Measurements from ENCODE around the gene KCTD7. TPM values are rescaled to one million over a fixed set of nuclear protein-coding genes. Genes with fewer than 3 reads are reported as not detected.
A peak's percentile ranks its signal among the peaks of the same experiment; 100 is the strongest.

Gene KCTD7
- total RNA-seq, 1 experiment from 2014 or later: 11.6 TPM

- ATAC-seq: no peak
- H3K27me3 Mint-ChIP-seq (ENCODE audit: low read depth): peaks cover 13% of the 10 kb centered on the region
- H3K9me3 Mint-ChIP-seq: no peaks in the 10 kb centered on the region; the same call in 1 of the 2 replicates
- peaks cover 13% of the 10 kb centered on the region for H3K36me3 Mint-ChIP-seq
- H3K27ac Mint-ChIP-seq: peak overlapping the region; percentile 13; the same call in 1 of the 2 replicates
- DNase-seq (ENCODE audit: low spot score): no peak
- TF ChIP-seq HMGA2 (CRISPR knock-in tag; IDR thresholded peaks at IDR 0.05) (no peak), CDX4 (CRISPR knock-in tag; IDR thresholded peaks at IDR 0.05; ENCODE audit: borderline replicate concordance) (no peak), ELF4 (CRISPR knock-in tag; IDR thresholded peaks at IDR 0.05; ENCODE audit: low read depth) (no peak), TEAD4 (CRISPR knock-in tag; IDR thresholded peaks at IDR 0.05) (no peak), USF1 (CRISPR knock-in tag; IDR thresholded peaks at IDR 0.05) (no peak), ARID4B (CRISPR knock-in tag; IDR thresholded peaks at IDR 0.05; ENCODE audit: borderline replicate concordance) (no peak), USF2 (CRISPR knock-in tag; IDR thresholded peaks at IDR 0.05) (no peak), ATF2 (CRISPR knock-in tag; IDR thresholded peaks at IDR 0.05; ENCODE audit: borderline replicate concordance, low read depth) (no peak), CTCF (IDR thresholded peaks at IDR 0.05) (no peak), STAT6 (CRISPR knock-in tag; conservative IDR thresholded peaks at IDR 0.05; ENCODE audit: low read depth) (no peak)
- CTCF ChIA-PET: no interaction called here
- POLR2A ChIA-PET: interaction anchor here (0.6 kb wide), 1 partner anchor 90 kb away, joined by 3 read pairs; no protein-coding TSS in a partner anchor
- H3K4me1 Mint-ChIP-seq: peaks cover 12% of the 10 kb centered on the region
- no peak overlapping the region for H3K4me3 Mint-ChIP-seq
These were observed 2.8 kb downstream of the KCTD7 start for GRCh38 chr7:66631471-66631870.

GRCh38 chr7:66634816-66635215 is 6.1 kb downstream of the KCTD7 start:
- Mint-ChIP-seq H3K4me1 (peaks cover 3% of the 10 kb centered on the region), H3K36me3 (peaks cover 31% of the 10 kb centered on the region), H3K4me3 (no peak overlapping the region), H3K27me3 (ENCODE audit: low read depth) (no peaks in the 10 kb centered on the region), H3K27ac (no peak overlapping the region), H3K9me3 (no peaks in the 10 kb centered on the region; the same call in 1 of the 2 replicates)
- POLR2A ChIA-PET: interaction anchor here (0.6 kb wide), 1 partner anchor 291 kb away, joined by 3 read pairs; no protein-coding TSS in a partner anchor
- CTCF ChIA-PET: interaction anchor here (0.6 kb wide), 1 partner anchor 189 kb away, joined by 3 read pairs; no protein-coding TSS in a partner anchor
- no peak for TF ChIP-seq GTF2I (CRISPR knock-in tag; conservative IDR thresholded peaks at IDR 0.05)
- TF ChIP-seq JUN (CRISPR knock-in tag; IDR thresholded peaks at IDR 0.05): no peak
- no peak for TF ChIP-seq ZNF512 (CRISPR knock-in tag; IDR thresholded peaks at IDR 0.05; ENCODE audit: borderline replicate concordance)
- no peak for TF ChIP-seq TCF7 (CRISPR knock-in tag; IDR thresholded peaks at IDR 0.05; ENCODE audit: low read depth)
- no peak for TF ChIP-seq ERG (CRISPR knock-in tag; IDR thresholded peaks at IDR 0.05)
- no peak for TF ChIP-seq OVOL2 (CRISPR knock-in tag; IDR thresholded peaks at IDR 0.05; ENCODE audit: borderline replicate concordance)
- no peak for TF ChIP-seq SMAD3 (CRISPR knock-in tag; IDR thresholded peaks at IDR 0.05; ENCODE audit: borderline replicate concordance)
- ATAC-seq (no peak), DNase-seq (ENCODE audit: low spot score) (no peak)
